Right lobe of liver (tissue), 4 donors: ENCODE measurements around the gene NCOA3.

Source experiments
- CTCF ChIP-seq, 4 donors: fragments of 200-600 bp in 3 of 4; fragments of 450-650 bp in 1 of 4; IDR thresholded peaks; one replicate each; pipeline versions ENCODE4 v1.5.1 to v1.8.0; 2016 to 2022; ENCODE audit warnings: antibody characterized with exemption in 4 of 4, mild to moderate bottlenecking in 2 of 4
- POLR2A ChIP-seq: fragments of 450-650 bp; IDR thresholded peaks from one replicate; pipeline ENCODE4 v1.6.1; 2017; ENCODE audit warnings: antibody characterized with exemption, mild to moderate bottlenecking
- donor health status: DM: no; HTN: no; CAD: no.
- donor health status: DM: no; HTN: no; CAD: no.
- donor health status: DM: no; HTN: yes; CAD: no.

GRCh38 chr20:47475419-47476044 is 26.2 kb upstream of the NCOA3 start:
- no peak for TF ChIP-seq CTCF (IDR thresholded peaks at IDR 0.05)
- TF ChIP-seq POLR2A: no peak
